GM21423 (cell line): ENCODE data around the gene GASK1B.

Source experiments
- ATAC-seq: cut with Tn5 transposase; IDR thresholded peaks from one replicate; pipeline ENCODE4 v1.9.1; 2021; ENCODE audit warnings: mild to moderate bottlenecking, moderate library complexity; ENCODE audit not compliant: unreplicated experiment

The GASK1B gene

GRCh38 chr4:158172261-158173258 lies at the start of gene GASK1B:
Gene GASK1B (minus strand): TSS chr4:158173025. CDS start chr4:158171375, 1,650 bp downstream.
- no peak for ATAC-seq

- no peak for ATAC-seq
Observed at GRCh38 chr4:158219623-158220022, 46.8 kb upstream of the GASK1B start.

- ATAC-seq, result no peak
Observed at GRCh38 chr4:158217763-158218162, 44.9 kb upstream of the GASK1B start.

- ATAC-seq, result no peak
Observed at GRCh38 chr4:158214856-158215255, 42.0 kb upstream of the GASK1B start.

- ATAC-seq, result no peak
Observed at GRCh38 chr4:158213466-158213865, 40.6 kb upstream of the GASK1B start.

GRCh38 chr4:158211222-158211621 lies 38.4 kb upstream of the GASK1B start:
- no peak for ATAC-seq

- peak; percentile 93 for ATAC-seq
Observed at GRCh38 chr4:158209825-158210807, 37.3 kb upstream of the GASK1B start, which contains the start of gene TMEM144. Gene TMEM144 (plus strand): TSS chr4:158210486. CDS start chr4:158212668, 2,182 bp downstream.

GRCh38 chr4:158208963-158209640 lies 36.3 kb upstream of the GASK1B start:
- ATAC-seq, result peak; percentile 59

- ATAC-seq, result no peak
Observed at GRCh38 chr4:158203929-158204328, 31.1 kb upstream of the GASK1B start.

GRCh38 chr4:158203436-158203835 lies 30.6 kb upstream of the GASK1B start:
- no peak for ATAC-seq

- no peak for ATAC-seq
Observed at GRCh38 chr4:158202481-158202880, 29.7 kb upstream of the GASK1B start.

- no peak for ATAC-seq
Observed at GRCh38 chr4:158201876-158202275, 29.1 kb upstream of the GASK1B start.

GRCh38 chr4:158201322-158201721 lies 28.5 kb upstream of the GASK1B start:
- ATAC-seq, result no peak

- ATAC-seq, result no peak
Observed at GRCh38 chr4:158200214-158200613, 27.4 kb upstream of the GASK1B start.

GRCh38 chr4:158197194-158197776 lies 24.5 kb upstream of the GASK1B start:
- no peak for ATAC-seq

GRCh38 chr4:158195297-158195696 lies 22.5 kb upstream of the GASK1B start:
- ATAC-seq, result no peak

GRCh38 chr4:158193171-158193749 lies 20.4 kb upstream of the GASK1B start:
- peak; percentile 67 for ATAC-seq

GRCh38 chr4:158192439-158193158 lies 19.8 kb upstream of the GASK1B start:
- no peak for ATAC-seq

GRCh38 chr4:158190718-158191117 lies 17.9 kb upstream of the GASK1B start:
- ATAC-seq, result no peak
